ENCODE measurements around the gene PTPRM.
A peak's percentile ranks its signal among the peaks of the same experiment; 100 is the strongest.
"Not testable (repeated sequence)": the region's sequence is repeated elsewhere in the genome, so short reads cannot be mapped to it uniquely, and the experiment has no call there.

Gene PTPRM

DNA sequence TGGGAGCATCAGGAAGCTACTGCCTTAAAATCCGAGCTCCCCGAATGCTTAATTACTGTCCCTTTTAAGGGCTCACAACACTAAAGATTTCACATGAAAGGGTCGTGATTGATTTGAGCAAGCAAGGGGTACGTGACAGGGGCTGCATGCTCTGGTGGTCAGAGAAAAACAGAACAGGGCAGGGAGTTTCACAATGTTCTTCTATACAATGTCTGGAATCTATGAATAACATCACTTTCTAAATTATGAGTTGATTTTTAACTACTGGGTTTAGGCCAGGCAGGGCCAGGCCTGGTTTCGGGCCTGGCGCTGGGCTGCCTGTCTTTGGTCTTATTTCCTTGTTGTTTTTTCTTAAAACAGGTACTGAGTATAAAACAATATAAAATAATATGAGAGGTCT is 169.4 kb downstream of the PTPRM start:
- H3K36me3 ChIP-seq (ENCODE audit: control insufficient read depth, insufficient read depth, low read length); H3K27ac ChIP-seq (ENCODE audit: low read depth, low read length, severe bottlenecking); H3K4me3 ChIP-seq (ENCODE audit: extremely low read depth, insufficient read depth, low read length, poor library complexity, severe bottlenecking); H3K9me3 ChIP-seq (ENCODE audit: control insufficient read depth, low read length); H3K4me1 ChIP-seq (ENCODE audit: control insufficient read depth, insufficient read depth, low read length, poor library complexity, severe bottlenecking): not testable (repeated sequence)
- WGBS, 2 experiments (ENCODE audit: insufficient coverage in 2 of 2), result 92% methylated on average over 2 of the region's 6 CpGs; no CpG with 5 or more reads in 1 of the 2 experiments

DNA sequence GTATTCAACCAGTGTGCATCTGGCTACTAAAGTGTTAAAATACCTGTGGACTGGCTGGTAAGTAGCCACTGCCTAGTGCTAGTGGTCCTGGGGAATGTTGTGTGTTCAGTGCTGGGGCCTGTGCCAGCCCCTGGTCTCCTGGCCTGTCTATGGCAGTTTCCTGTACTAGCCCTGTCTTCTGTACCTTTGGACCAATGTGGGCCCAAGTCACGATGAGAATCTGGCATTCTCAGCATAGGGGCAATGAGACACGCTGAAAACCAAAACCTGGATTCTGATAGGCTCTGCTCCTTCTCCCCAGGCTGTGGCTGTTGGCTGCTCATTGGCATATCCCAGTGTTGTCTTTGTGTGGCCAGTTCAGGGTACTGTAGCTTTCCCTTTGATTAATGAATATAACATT is 170.4 kb downstream of the PTPRM start:
- peaks cover 3% of the 10 kb centered on the region for H3K4me1 ChIP-seq (ENCODE audit: control insufficient read depth, insufficient read depth, low read length, poor library complexity, severe bottlenecking)
- WGBS, 2 experiments (ENCODE audit: insufficient coverage in 2 of 2), result 90 to 100% methylated on average over 2 of the region's 2 CpGs
- H3K4me3 ChIP-seq (ENCODE audit: extremely low read depth, insufficient read depth, low read length, poor library complexity, severe bottlenecking), result no peak overlapping the region
- H3K27ac ChIP-seq (ENCODE audit: low read depth, low read length, severe bottlenecking), result no peak overlapping the region
- H3K36me3 ChIP-seq (ENCODE audit: control insufficient read depth, insufficient read depth, low read length), result no peaks in the 10 kb centered on the region
- peaks cover 4% of the 10 kb centered on the region for H3K9me3 ChIP-seq (ENCODE audit: control insufficient read depth, low read length)

DNA sequence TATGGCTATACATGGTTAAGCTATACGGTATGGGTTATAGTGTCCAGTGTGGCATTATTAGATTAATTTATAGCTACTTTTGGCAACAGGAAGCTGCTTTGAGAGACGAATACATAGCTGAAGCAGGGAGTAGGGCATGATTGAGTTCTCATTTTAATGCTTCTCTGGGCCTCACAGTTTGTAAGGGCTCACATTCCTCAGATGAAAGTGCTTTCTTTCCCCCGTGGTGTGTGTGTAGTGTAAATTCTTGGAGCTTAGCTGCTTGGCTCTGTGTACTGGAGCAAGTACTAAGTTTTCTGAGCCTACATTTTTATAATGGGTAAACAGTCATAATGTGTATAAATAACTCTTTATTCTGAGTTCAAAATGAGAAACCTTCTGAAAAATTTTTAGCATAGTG is 173.7 kb downstream of the PTPRM start:
- 62 to 68% methylated on average over 2 to 3 of the region's 3 CpGs for WGBS, 2 experiments (ENCODE audit: insufficient coverage in 2 of 2)
- Histone ChIP-seq H3K27ac (ENCODE audit: low read depth, low read length, severe bottlenecking) (no peak overlapping the region), H3K4me1 (ENCODE audit: control insufficient read depth, insufficient read depth, low read length, poor library complexity, severe bottlenecking) (peaks cover 3% of the 10 kb centered on the region)

DNA sequence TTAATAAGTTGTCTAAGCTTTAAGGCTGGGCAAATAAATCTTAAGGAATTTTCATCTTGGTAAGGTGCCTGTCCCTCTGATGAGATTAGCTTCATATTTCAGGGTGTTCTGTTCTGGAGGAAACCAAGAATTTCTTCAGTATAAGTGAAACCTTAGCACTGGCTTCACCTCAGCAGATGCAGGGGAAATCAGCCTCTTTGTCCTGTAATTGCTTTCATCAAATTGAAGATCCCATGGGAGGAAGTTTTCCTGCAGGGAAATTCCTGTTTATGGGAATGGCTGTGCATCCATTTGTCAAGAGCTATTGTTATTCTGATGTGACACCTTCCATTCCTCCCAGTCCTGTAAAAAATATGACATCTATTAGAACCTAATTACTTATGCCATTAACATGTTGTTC is 174.5 kb downstream of the PTPRM start:
- Histone ChIP-seq H3K36me3 (ENCODE audit: control insufficient read depth, insufficient read depth, low read length) (no peaks in the 10 kb centered on the region), H3K4me1 (ENCODE audit: control insufficient read depth, insufficient read depth, low read length, poor library complexity, severe bottlenecking) (peaks cover 3% of the 10 kb centered on the region), H3K4me3 (ENCODE audit: extremely low read depth, insufficient read depth, low read length, poor library complexity, severe bottlenecking) (no peak overlapping the region), H3K27ac (ENCODE audit: low read depth, low read length, severe bottlenecking) (no peak overlapping the region), H3K9me3 (ENCODE audit: control insufficient read depth, low read length) (no peaks in the 10 kb centered on the region)

More for the DNA sequence above, 173.7 kb downstream of the PTPRM start:
- Histone ChIP-seq H3K4me3 (ENCODE audit: extremely low read depth, insufficient read depth, low read length, poor library complexity, severe bottlenecking) (no peak overlapping the region), H3K36me3 (ENCODE audit: control insufficient read depth, insufficient read depth, low read length) (no peaks in the 10 kb centered on the region), H3K9me3 (ENCODE audit: control insufficient read depth, low read length) (no peaks in the 10 kb centered on the region)

DNA sequence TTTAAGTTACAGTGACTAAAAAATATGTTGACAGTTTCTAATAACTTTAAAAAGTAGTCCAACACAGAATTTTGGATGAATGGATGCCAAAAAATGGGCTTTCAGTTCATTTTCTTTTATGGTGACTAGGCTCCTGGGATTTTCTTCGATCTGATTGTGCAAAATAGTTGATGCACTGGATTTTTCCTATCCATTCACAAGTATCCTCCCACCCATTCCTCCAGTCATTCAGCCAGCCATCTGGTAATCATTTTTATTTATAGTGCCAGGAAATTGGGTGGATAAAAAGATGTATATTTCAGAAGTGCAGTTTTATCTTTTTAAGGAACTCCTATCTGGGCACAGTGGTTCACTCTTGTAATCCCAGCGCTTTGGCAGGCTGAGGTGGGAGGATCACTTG is 175.1 kb downstream of the PTPRM start:
- Histone ChIP-seq H3K27ac (ENCODE audit: low read depth, low read length, severe bottlenecking) (no peak overlapping the region), H3K4me1 (ENCODE audit: control insufficient read depth, insufficient read depth, low read length, poor library complexity, severe bottlenecking) (peaks cover 3% of the 10 kb centered on the region), H3K4me3 (ENCODE audit: extremely low read depth, insufficient read depth, low read length, poor library complexity, severe bottlenecking) (no peak overlapping the region), H3K36me3 (ENCODE audit: control insufficient read depth, insufficient read depth, low read length) (no peaks in the 10 kb centered on the region), H3K9me3 (ENCODE audit: control insufficient read depth, low read length) (no peaks in the 10 kb centered on the region)
- WGBS, 2 experiments (ENCODE audit: insufficient coverage in 2 of 2), result 67% methylated on average over 1 of the region's 2 CpGs; no CpG with 5 or more reads in 1 of the 2 experiments

DNA sequence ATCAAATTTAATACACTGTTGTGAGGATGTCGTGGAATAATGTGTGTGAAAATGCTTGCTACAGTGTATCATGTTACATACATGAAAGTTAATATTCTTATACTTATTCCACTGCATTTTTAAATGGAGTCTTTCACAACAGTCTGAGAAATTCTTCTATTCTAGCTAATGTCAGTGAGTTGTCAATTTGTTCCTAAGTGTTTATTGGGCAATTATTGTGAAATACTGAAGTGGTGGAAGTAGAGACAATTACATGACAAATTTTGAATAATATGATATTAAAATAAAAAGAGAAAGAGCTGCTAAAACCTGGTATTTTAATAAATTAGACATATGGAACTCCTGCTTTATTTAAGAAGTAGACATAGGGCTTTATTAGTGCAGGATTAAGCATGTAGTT is 176.1 kb downstream of the PTPRM start:
- Histone ChIP-seq H3K4me1 (ENCODE audit: control insufficient read depth, insufficient read depth, low read length, poor library complexity, severe bottlenecking) (peaks cover 5% of the 10 kb centered on the region), H3K27ac (ENCODE audit: low read depth, low read length, severe bottlenecking) (no peak overlapping the region), H3K4me3 (ENCODE audit: extremely low read depth, insufficient read depth, low read length, poor library complexity, severe bottlenecking) (no peak overlapping the region), H3K9me3 (ENCODE audit: control insufficient read depth, low read length) (no peaks in the 10 kb centered on the region), H3K36me3 (ENCODE audit: control insufficient read depth, insufficient read depth, low read length) (no peaks in the 10 kb centered on the region)
- no CpG with 5 or more reads among the region's 1 CpG for WGBS, 2 experiments (ENCODE audit: insufficient coverage in 2 of 2)

DNA sequence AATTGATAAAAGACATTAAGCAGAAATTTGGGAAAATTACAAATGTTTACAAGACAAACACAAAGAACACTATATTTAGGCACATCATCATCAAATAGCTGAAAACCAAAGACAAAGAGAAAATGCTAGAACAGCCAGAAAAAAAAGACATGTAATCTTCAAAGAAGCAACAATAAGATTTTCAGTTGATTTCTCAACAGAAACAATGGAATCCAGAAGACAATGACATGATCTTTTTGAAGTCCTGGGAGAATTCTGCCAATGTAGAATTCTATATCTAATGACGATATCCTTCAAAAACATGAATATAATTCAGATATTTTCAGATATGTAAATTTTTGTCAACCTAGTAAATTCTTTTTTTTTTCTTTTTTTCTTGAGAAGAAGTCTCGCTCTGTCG is 179.0 kb downstream of the PTPRM start:
- no peaks in the 10 kb centered on the region for H3K36me3 ChIP-seq (ENCODE audit: control insufficient read depth, insufficient read depth, low read length)
- H3K4me3 ChIP-seq (ENCODE audit: extremely low read depth, insufficient read depth, low read length, poor library complexity, severe bottlenecking), result no peak overlapping the region
- H3K27ac ChIP-seq (ENCODE audit: low read depth, low read length, severe bottlenecking), result no peak overlapping the region
- no CpG with 5 or more reads among the region's 3 CpGs for WGBS, 2 experiments (ENCODE audit: insufficient coverage in 2 of 2)
- H3K4me1 ChIP-seq (ENCODE audit: control insufficient read depth, insufficient read depth, low read length, poor library complexity, severe bottlenecking), result peaks cover 20% of the 10 kb centered on the region
- no peaks in the 10 kb centered on the region for H3K9me3 ChIP-seq (ENCODE audit: control insufficient read depth, low read length)

DNA sequence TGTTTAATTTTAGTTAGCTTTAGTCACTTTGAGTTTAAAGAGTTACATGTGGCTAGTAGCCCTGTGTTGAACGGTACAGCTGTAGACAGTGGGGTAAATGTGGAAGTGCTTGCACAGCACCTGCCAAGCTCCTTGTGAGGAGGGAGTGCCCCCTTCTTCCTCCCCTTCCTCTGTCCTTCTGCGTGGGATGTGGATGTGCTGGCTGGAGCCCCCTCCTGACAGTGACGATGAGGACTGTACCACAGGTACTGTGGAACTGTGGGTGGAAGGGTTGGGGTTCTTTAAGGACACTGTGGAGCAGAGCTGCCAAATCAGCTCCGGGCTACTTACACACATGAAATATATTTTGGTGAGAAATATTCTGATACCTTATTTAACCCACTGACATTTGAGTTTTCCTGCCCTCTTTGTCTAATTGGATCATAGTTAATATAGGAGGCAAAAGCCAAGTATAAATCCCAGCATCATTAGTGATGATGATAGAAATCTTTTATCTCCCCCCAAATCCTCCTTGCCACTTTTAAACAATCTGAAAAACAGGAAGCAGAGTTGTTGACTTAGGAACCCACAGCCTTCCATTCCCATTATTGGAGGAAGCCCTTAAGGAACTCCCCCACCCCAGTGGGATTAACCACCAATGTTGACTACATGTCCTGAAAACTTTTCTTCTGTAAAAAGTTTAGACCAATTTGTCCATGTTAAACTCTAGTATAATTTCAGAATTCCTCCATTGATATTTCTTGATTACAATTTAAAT is 181.3 kb downstream of the PTPRM start:
- H3K4me3 ChIP-seq (ENCODE audit: extremely low read depth, insufficient read depth, low read length, poor library complexity, severe bottlenecking), result no peak overlapping the region
- no CpG with 5 or more reads among the region's 4 CpGs for WGBS, 2 experiments (ENCODE audit: insufficient coverage in 2 of 2)
- H3K9me3 ChIP-seq (ENCODE audit: control insufficient read depth, low read length), result no peaks in the 10 kb centered on the region
- H3K36me3 ChIP-seq (ENCODE audit: control insufficient read depth, insufficient read depth, low read length), result no peaks in the 10 kb centered on the region
- H3K4me1 ChIP-seq (ENCODE audit: control insufficient read depth, insufficient read depth, low read length, poor library complexity, severe bottlenecking), result peaks cover 18% of the 10 kb centered on the region
- H3K27ac ChIP-seq (ENCODE audit: low read depth, low read length, severe bottlenecking), result peak overlapping the region; percentile 48

DNA sequence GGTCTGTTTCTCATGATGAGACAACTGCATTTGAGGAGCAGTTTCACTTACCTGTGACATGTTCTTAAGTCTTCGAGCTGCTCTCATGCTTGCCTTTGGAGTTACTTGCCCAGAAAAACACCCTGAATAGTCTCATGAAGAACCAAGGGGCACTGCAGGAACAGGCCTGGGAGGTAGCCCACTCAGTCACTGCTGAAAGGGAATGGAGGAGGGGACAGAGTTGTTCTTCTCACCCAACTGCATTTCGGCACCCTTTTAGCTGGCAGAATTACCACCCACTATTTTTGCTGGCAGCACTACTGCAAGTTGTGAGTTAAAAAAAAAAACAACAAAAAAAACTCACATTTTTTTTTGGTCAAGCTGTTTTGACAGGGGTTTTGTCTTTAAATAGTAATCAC is 181.9 kb downstream of the PTPRM start:
- 67 to 100% methylated on average over 1 of the region's 2 CpGs for WGBS, 2 experiments (ENCODE audit: insufficient coverage in 2 of 2)
- no peaks in the 10 kb centered on the region for H3K9me3 ChIP-seq (ENCODE audit: control insufficient read depth, low read length)
- peak overlapping the region; percentile 48 for H3K27ac ChIP-seq (ENCODE audit: low read depth, low read length, severe bottlenecking)
- no peaks in the 10 kb centered on the region for H3K36me3 ChIP-seq (ENCODE audit: control insufficient read depth, insufficient read depth, low read length)
- no peak overlapping the region for H3K4me3 ChIP-seq (ENCODE audit: extremely low read depth, insufficient read depth, low read length, poor library complexity, severe bottlenecking)
- peaks cover 19% of the 10 kb centered on the region for H3K4me1 ChIP-seq (ENCODE audit: control insufficient read depth, insufficient read depth, low read length, poor library complexity, severe bottlenecking)

DNA sequence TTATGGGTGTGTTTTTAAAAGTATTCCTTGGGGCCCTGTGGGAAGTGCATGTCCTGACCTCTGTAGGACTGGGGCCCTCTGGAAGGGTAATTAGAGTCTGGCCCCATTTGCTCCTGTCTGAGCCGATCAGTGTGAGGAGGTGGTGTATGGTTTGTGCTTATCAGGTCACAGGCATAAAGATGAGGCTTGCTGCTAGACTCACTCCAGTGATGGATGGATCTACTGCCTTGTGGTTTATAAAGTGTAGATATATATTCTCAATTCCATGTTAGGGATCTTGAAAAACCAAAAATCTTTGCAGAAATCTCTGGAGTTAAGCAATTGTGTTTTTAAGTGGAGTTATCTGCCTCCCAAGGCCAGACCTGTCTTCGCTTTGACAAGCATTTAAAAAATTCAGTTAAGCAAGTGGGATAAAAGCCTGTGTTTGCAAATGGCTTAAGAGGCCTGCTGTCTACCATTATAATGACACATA is 182.4 kb downstream of the PTPRM start:
- no peak overlapping the region for H3K4me3 ChIP-seq (ENCODE audit: extremely low read depth, insufficient read depth, low read length, poor library complexity, severe bottlenecking)
- 50 to 71% methylated on average over 1 to 2 of the region's 2 CpGs for WGBS, 2 experiments (ENCODE audit: insufficient coverage in 2 of 2)
- H3K4me1 ChIP-seq (ENCODE audit: control insufficient read depth, insufficient read depth, low read length, poor library complexity, severe bottlenecking), result peaks cover 24% of the 10 kb centered on the region
- H3K27ac ChIP-seq (ENCODE audit: low read depth, low read length, severe bottlenecking), result peak overlapping the region; percentile 48
- H3K36me3 ChIP-seq (ENCODE audit: control insufficient read depth, insufficient read depth, low read length), result no peaks in the 10 kb centered on the region
- no peaks in the 10 kb centered on the region for H3K9me3 ChIP-seq (ENCODE audit: control insufficient read depth, low read length)

DNA sequence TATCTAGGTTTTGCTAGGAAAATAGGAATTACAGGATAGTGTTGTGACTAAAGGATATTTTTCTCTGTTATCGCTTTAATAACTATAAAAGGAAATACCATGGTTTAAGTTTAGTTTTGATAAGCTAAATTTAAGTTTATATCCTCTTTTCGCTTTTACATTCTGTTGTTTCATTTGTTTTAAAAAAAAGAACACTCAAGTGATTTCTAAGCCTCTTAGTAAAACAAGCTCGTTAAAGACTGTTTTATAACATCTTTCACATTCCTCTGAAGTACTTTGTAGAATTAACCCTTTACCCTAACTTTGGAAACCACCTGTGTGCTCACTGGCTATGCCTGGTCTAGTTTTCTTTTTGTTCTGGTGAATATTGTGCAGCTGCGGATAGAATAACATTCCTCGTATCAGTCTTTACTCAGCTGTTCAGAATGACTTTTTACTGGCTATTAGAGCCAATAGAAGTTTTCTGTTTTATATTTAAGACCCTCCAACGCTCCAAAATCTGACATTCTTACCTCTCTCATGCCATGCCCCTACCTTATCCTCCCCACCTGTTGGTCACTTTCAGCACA is 183.1 kb downstream of the PTPRM start:
- Histone ChIP-seq H3K9me3 (ENCODE audit: control insufficient read depth, low read length) (no peaks in the 10 kb centered on the region), H3K27ac (ENCODE audit: low read depth, low read length, severe bottlenecking) (no peak overlapping the region), H3K4me1 (ENCODE audit: control insufficient read depth, insufficient read depth, low read length, poor library complexity, severe bottlenecking) (peaks cover 30% of the 10 kb centered on the region), H3K4me3 (ENCODE audit: extremely low read depth, insufficient read depth, low read length, poor library complexity, severe bottlenecking) (no peak overlapping the region), H3K36me3 (ENCODE audit: control insufficient read depth, insufficient read depth, low read length) (no peaks in the 10 kb centered on the region)
- WGBS, 2 experiments (ENCODE audit: insufficient coverage in 2 of 2), result 40% methylated on average over 2 of the region's 6 CpGs; no CpG with 5 or more reads in 1 of the 2 experiments

Data from mesodermal cell (in vitro differentiated cells).